CD8-positive, alpha-beta memory T cell (primary cell): ENCODE data around the gene ICAM5. TPM values are rescaled to one million over a fixed set of nuclear protein-coding genes. Genes with fewer than 3 reads are reported as not detected.

Source experiments
- CTCF ChIA-PET: fragments of 350-600 bp; sonication (Branson Sonifier 250); formaldehyde crosslinking; loops from one replicate; lab custom pipeline; 2021; ENCODE audit warnings: antibody characterized with exemption; lab: Charles Lee
- POLR2A ChIA-PET: fragments of 350-600 bp; sonication (Branson Sonifier 250); formaldehyde crosslinking; loops from one replicate; lab custom pipeline; 2021; ENCODE audit warnings: antibody characterized with exemption; lab: Charles Lee
- DNase-seq, 5 donors: peaks; one replicate each; pipeline versions ENCODE4 v3.0.0 to v3.0.0-alpha.2; 2020 to 2022; ENCODE audit warnings: mixed read lengths in 1 of 5
- H3K27ac ChIP-seq: one replicate; pipeline ENCODE4 v1.7.0; 2013; ENCODE audit warnings: low read depth, mild to moderate bottlenecking, low read length, moderate library complexity
- H3K27me3 ChIP-seq: 2 replicates; pipeline ENCODE4 v1.7.0; 2013; ENCODE audit warnings: low read length, mild to moderate bottlenecking; ENCODE audit not compliant: insufficient read depth, poor library complexity, severe bottlenecking
- H3K36me3 ChIP-seq: 2 replicates; pipeline ENCODE4 v1.7.0; 2013; ENCODE audit warnings: mild to moderate bottlenecking, low read length, moderate library complexity; ENCODE audit not compliant: insufficient read depth
- H3K4me1 ChIP-seq: 2 replicates; pipeline ENCODE4 v1.7.0; 2013; ENCODE audit warnings: mild to moderate bottlenecking, low read length, moderate library complexity; ENCODE audit not compliant: insufficient read depth
- H3K4me3 ChIP-seq: 2 replicates; pipeline ENCODE4 v1.7.0; 2013; ENCODE audit warnings: mild to moderate bottlenecking, low read length
- H3K9me3 ChIP-seq: 2 replicates; pipeline ENCODE4 v1.7.0; 2013; ENCODE audit warnings: mild to moderate bottlenecking, low read length
- H3K27ac Mint-ChIP-seq, 8 donors: one replicate each; pipeline ENCODE4 v1.8.0; 2020 to 2021; ENCODE audit warnings: mixed read lengths in 8 of 8, mild to moderate bottlenecking in 6 of 8, inconsistent platforms in 3 of 8, moderate library complexity in 3 of 8
- H3K27me3 Mint-ChIP-seq, 2 donors: one replicate each; pipeline ENCODE4 v1.8.0; 2020 to 2021; ENCODE audit warnings: mixed read lengths in 2 of 2, mild to moderate bottlenecking in 1 of 2, moderate library complexity in 1 of 2
- H3K36me3 Mint-ChIP-seq, 3 donors: one replicate each; pipeline ENCODE4 v1.8.0; 2020 to 2021; ENCODE audit warnings: mixed read lengths in 3 of 3, inconsistent platforms in 1 of 3, mild to moderate bottlenecking in 1 of 3
- H3K4me1 Mint-ChIP-seq, 3 donors: one replicate each; pipeline ENCODE4 v1.8.0; 2020 to 2021; ENCODE audit warnings: mixed read lengths in 3 of 3, inconsistent platforms in 1 of 3, mild to moderate bottlenecking in 1 of 3
- H3K4me3 Mint-ChIP-seq, 7 donors: one replicate each; pipeline ENCODE4 v1.8.0; 2020 to 2021; ENCODE audit warnings: mixed read lengths in 7 of 7, mild to moderate bottlenecking in 6 of 7, moderate library complexity in 4 of 7, inconsistent platforms in 2 of 7
- H3K9me3 Mint-ChIP-seq, 5 donors: one replicate each; pipeline ENCODE4 v1.8.0; 2020 to 2022; ENCODE audit warnings: mixed read lengths in 5 of 5, mild to moderate bottlenecking in 3 of 5, moderate library complexity in 2 of 5, inconsistent platforms in 1 of 5
- polyA plus RNA-seq: library from polyadenylated mRNA; unstranded; fragments of 300-500 nt; fragmentation: Illumina TruSeq; gene quantifications from one replicate; pipeline ENCODE4 v1.2.3, GENCODE V29; 2021
- total RNA-seq, 2 experiments: library from RNA; stranded (reverse); gene quantifications; one replicate each; pipeline ENCODE4 v1.2.3, GENCODE V29; 2021

The ICAM5 gene
- total and polyA plus RNA-seq, 3 experiments from 2014 or later: 1.8 to 2.0 TPM; not detected in 1

- H3K36me3 Mint-ChIP-seq: peaks cover 0 to 19% (median 0%) of the 10 kb centered on the region in 3 donors
- Histone ChIP-seq H3K9me3 (no peaks in the 10 kb centered on the region), H3K36me3 (no peaks in the 10 kb centered on the region), H3K27ac (no peak within 1 kb of the TSS), H3K4me3 (no peak within 1 kb of the TSS), H3K4me1 (no peaks in the 10 kb centered on the region), H3K27me3 (no peaks in the 10 kb centered on the region)
- no peaks in the 10 kb centered on the region for H3K27me3 Mint-ChIP-seq
- H3K4me3 Mint-ChIP-seq: no peak within 1 kb of the TSS
- DNase-seq: no peak
- ChIA-PET POLR2A (no interaction called here), CTCF (interaction anchor here (0.6 kb wide), 1 partner anchor 210 kb away, joined by 3 read pairs; no protein-coding TSS in a partner anchor)
- H3K4me1 Mint-ChIP-seq: peaks cover 2 to 3% (median 2%) of the 10 kb centered on the region in 3 donors
- H3K9me3 Mint-ChIP-seq: no peaks in the 10 kb centered on the region
- H3K27ac Mint-ChIP-seq: peak within 1 kb of the TSS in 1 of 8 donors; percentile 40
Measured at GRCh38 chr19:10309423-10309822, 19.7 kb downstream of the ICAM5 start, which contains the start of gene ZGLP1. TSS of gene ZGLP1 (minus strand) at chr19:10309815.

GRCh38 chr19:10315335-10316214 is 25.8 kb downstream of the ICAM5 start, which contains the start of gene FDX2:
TSS of gene FDX2 (minus strand) at chr19:10316015. CDS start at chr19:10315996, 19 bp downstream.
- Histone ChIP-seq H3K4me1 (peaks cover 4% of the 10 kb centered on the region), H3K36me3 (peaks cover 16% of the 10 kb centered on the region), H3K27ac (peak within 1 kb of the TSS; percentile 33), H3K27me3 (no peaks in the 10 kb centered on the region), H3K4me3 (peak within 1 kb of the TSS; percentile 74), H3K9me3 (no peaks in the 10 kb centered on the region)
- peaks cover 12 to 20% (median 19%) of the 10 kb centered on the region in 3 donors for H3K4me1 Mint-ChIP-seq
- DNase-seq: peak; percentile 81 to 93 (median 90)
- no peaks in the 10 kb centered on the region for H3K9me3 Mint-ChIP-seq
- H3K27me3 Mint-ChIP-seq: no peaks in the 10 kb centered on the region
- peaks cover 0 to 46% (median 0%) of the 10 kb centered on the region in 3 donors for H3K36me3 Mint-ChIP-seq
- peak within 1 kb of the TSS; percentile 43 to 94 (median 87) for H3K4me3 Mint-ChIP-seq
- H3K27ac Mint-ChIP-seq: peak within 1 kb of the TSS; percentile 47 to 95 (median 88)
- ChIA-PET POLR2A (no interaction called here), CTCF (no interaction called here)

GRCh38 chr19:10316229-10317044 is 26.7 kb downstream of the ICAM5 start:
- peaks cover 12 to 20% (median 19%) of the 10 kb centered on the region in 3 donors for H3K4me1 Mint-ChIP-seq
- H3K4me1 ChIP-seq: peaks cover 4% of the 10 kb centered on the region
- no peaks in the 10 kb centered on the region for H3K9me3 Mint-ChIP-seq
- peak overlapping the region; percentile 47 to 95 (median 88) for H3K27ac Mint-ChIP-seq
- peaks cover 16% of the 10 kb centered on the region for H3K36me3 ChIP-seq
- ChIA-PET POLR2A (no interaction called here), CTCF (interaction anchor here (0.6 to 1.8 kb wide), 3 partner anchors 9 to 204 kb away, joined by 3 to 4 read pairs (median 3); no protein-coding TSS in a partner anchor)
- H3K36me3 Mint-ChIP-seq: peaks cover 0 to 45% (median 0%) of the 10 kb centered on the region in 3 donors
- peak overlapping the region; percentile 43 to 94 (median 87) for H3K4me3 Mint-ChIP-seq
- no peak for DNase-seq
- H3K27me3 ChIP-seq: no peaks in the 10 kb centered on the region
- no peaks in the 10 kb centered on the region for H3K27me3 Mint-ChIP-seq
- H3K9me3 ChIP-seq: no peaks in the 10 kb centered on the region
- peak overlapping the region; percentile 74 for H3K4me3 ChIP-seq
- H3K27ac ChIP-seq: peak overlapping the region; percentile 27

GRCh38 chr19:10317045-10317856 is 27.5 kb downstream of the ICAM5 start:
- H3K27me3 Mint-ChIP-seq: no peaks in the 10 kb centered on the region
- peak overlapping the region in 3 of 7 donors; percentile 37 to 70 (median 43) for H3K4me3 Mint-ChIP-seq
- peak overlapping the region in 1 of 8 donors; percentile 17 for H3K27ac Mint-ChIP-seq

GRCh38 chr19:10317857-10318462 is 28.2 kb downstream of the ICAM5 start:
- CTCF ChIA-PET: interaction anchor here (0.6 to 1.8 kb wide), 2 partner anchors 15 to 59 kb away, joined by 3 to 4 read pairs; partner anchors contain the start of gene RAVER1
- peaks cover 24% of the 10 kb centered on the region for H3K36me3 ChIP-seq
- H3K27me3 Mint-ChIP-seq: no peaks in the 10 kb centered on the region

More at GRCh38 chr19:10317045-10317856, 27.5 kb downstream of the ICAM5 start:
- POLR2A ChIA-PET: no interaction called here
- H3K4me3 ChIP-seq: no peak overlapping the region
- H3K27ac ChIP-seq: no peak overlapping the region
- Mint-ChIP-seq H3K36me3 (peaks cover 4 to 53% (median 4%) of the 10 kb centered on the region in 3 donors), H3K9me3 (no peaks in the 10 kb centered on the region), H3K4me1 (peaks cover 14 to 20% (median 19%) of the 10 kb centered on the region in 3 donors)
- H3K4me1 ChIP-seq: peaks cover 4% of the 10 kb centered on the region
- no peak for DNase-seq
- H3K27me3 ChIP-seq: no peaks in the 10 kb centered on the region
- peaks cover 24% of the 10 kb centered on the region for H3K36me3 ChIP-seq
- no peaks in the 10 kb centered on the region for H3K9me3 ChIP-seq
- CTCF ChIA-PET: interaction anchor here (0.6 to 1.8 kb wide), 3 partner anchors 8 to 58 kb away, joined by 3 to 4 read pairs (median 3); partner anchors contain the start of gene RAVER1

GRCh38 chr19:10318807-10319682 is 29.3 kb downstream of the ICAM5 start:
- POLR2A ChIA-PET: interaction anchor here (0.9 to 1.2 kb wide), 3 partner anchors 14 to 49 kb away, joined by 3 to 4 read pairs (median 4); partner anchors contain the start of genes ICAM1 and RAVER1
- Mint-ChIP-seq H3K36me3 (peaks cover 4 to 58% (median 4%) of the 10 kb centered on the region in 3 donors), H3K27me3 (no peaks in the 10 kb centered on the region), H3K27ac (peak overlapping the region in 1 of 8 donors; percentile 92), H3K4me1 (peaks cover 13 to 20% (median 19%) of the 10 kb centered on the region in 3 donors), H3K4me3 (no peak overlapping the region), H3K9me3 (no peaks in the 10 kb centered on the region)
- Histone ChIP-seq H3K27ac (no peak overlapping the region), H3K36me3 (peaks cover 24% of the 10 kb centered on the region), H3K4me3 (no peak overlapping the region), H3K4me1 (peaks cover 4% of the 10 kb centered on the region), H3K9me3 (no peaks in the 10 kb centered on the region), H3K27me3 (no peaks in the 10 kb centered on the region)
- no peak for DNase-seq
- CTCF ChIA-PET: no interaction called here

More at GRCh38 chr19:10317857-10318462, 28.2 kb downstream of the ICAM5 start:
- no peak overlapping the region for H3K27ac Mint-ChIP-seq
- no peak overlapping the region for H3K4me3 Mint-ChIP-seq
- POLR2A ChIA-PET: interaction anchor here (1.1 to 1.2 kb wide), 2 partner anchors 46 to 48 kb away, joined by 3 to 4 read pairs; partner anchors contain the start of gene ICAM1
- Histone ChIP-seq H3K9me3 (no peaks in the 10 kb centered on the region), H3K27ac (no peak overlapping the region), H3K4me3 (no peak overlapping the region), H3K27me3 (no peaks in the 10 kb centered on the region), H3K4me1 (peaks cover 4% of the 10 kb centered on the region)
- H3K4me1 Mint-ChIP-seq: peaks cover 14 to 20% (median 19%) of the 10 kb centered on the region in 3 donors
- peaks cover 4 to 55% (median 4%) of the 10 kb centered on the region in 3 donors for H3K36me3 Mint-ChIP-seq
- no peak for DNase-seq
- no peaks in the 10 kb centered on the region for H3K9me3 Mint-ChIP-seq
